Esophagus muscularis mucosa (tissue), 4 donors: ENCODE measurements around the gene AFAP1L1. TPM values are rescaled to one million over a fixed set of nuclear protein-coding genes. Genes with fewer than 3 reads are reported as not detected.

Source experiments
- DNase-seq: peaks from one replicate; pipeline ENCODE4 v3.0.0-alpha.2; 2017; ENCODE audit errors: extremely low spot score
- H3K27ac ChIP-seq, 4 donors: fragments of 200-600 bp; sonication (generic); replicated peaks in 1 of 4; 1 replicate in 3 of 4; 2 replicates in 1 of 4; pipeline ENCODE4 v1.5.1; 2016 to 2019; ENCODE audit warnings: mild to moderate bottlenecking in 1 of 4
- H3K27me3 ChIP-seq, 4 donors: fragments of 200-600 bp; sonication (generic); one replicate each; pipeline versions ENCODE4 v1.5.1 to v1.6.0; 2016 to 2019
- H3K36me3 ChIP-seq, 4 donors: fragments of 200-600 bp; sonication (generic); one replicate each; pipeline ENCODE4 v1.5.1; 2016 to 2019
- H3K4me1 ChIP-seq, 4 donors: fragments of 200-600 bp; sonication (generic); one replicate each; pipeline ENCODE4 v1.5.1; 2016 to 2019
- H3K4me3 ChIP-seq, 4 donors: fragments of 200-600 bp; sonication (generic); 1 replicate in 2 of 4; 2 replicates in 2 of 4; pipeline ENCODE4 v1.5.1; 2016 to 2019; ENCODE audit warnings: mild to moderate bottlenecking in 4 of 4, moderate library complexity in 1 of 4
- H3K9me3 ChIP-seq, 4 donors: fragments of 200-600 bp; sonication (generic); 1 replicate in 3 of 4; 2 replicates in 1 of 4; pipeline ENCODE4 v1.5.1; 2016 to 2019
- CTCF ChIP-seq, 3 experiments: fragments of 200-600 bp in 2 of 3; fragments of 450-650 bp in 1 of 3; sonication (generic) in 2 of 3; IDR thresholded peaks; one replicate each; pipeline ENCODE4 v1.5.1; 2017 to 2019; ENCODE audit warnings: antibody characterized with exemption in 3 of 3, mild to moderate bottlenecking in 2 of 3, moderate library complexity in 1 of 3
- EP300 ChIP-seq: sonication (generic); formaldehyde crosslinking; IDR thresholded peaks from one replicate; pipeline ENCODE4 v1.6.1; 2017; ENCODE audit warnings: antibody characterized with exemption
- POLR2A ChIP-seq: fragments of 450-650 bp; IDR thresholded peaks from one replicate; pipeline ENCODE4 v1.6.1; 2017; ENCODE audit warnings: antibody characterized with exemption, moderate library complexity, mild to moderate bottlenecking, low read depth
- POLR2AphosphoS5 ChIP-seq, 2 donors: sonication (generic); formaldehyde crosslinking; IDR thresholded peaks; one replicate each; pipeline ENCODE4 v1.6.1; 2017; ENCODE audit warnings: antibody characterized with exemption in 2 of 2
- WGBS: methylation state at CpG from one replicate; pipeline ENCODE4 v1.1.5; 2018; 5-methylcytosine and 5-hydroxymethylcytosine counted together
- intact Hi-C: fragments of 100-400 bp; cut with DNase I; formaldehyde crosslinking; loops from one replicate; pipeline ENCODE4 v1.15.1; 2023
- total RNA-seq, 4 donors: library from RNA; depleted of rRNA; stranded (reverse); fragments of >200 nt; gene quantifications; one replicate each; pipeline versions ENCODE4 v1.1.0 to v1.2.1, GENCODE V29; 2016

Gene AFAP1L1
- total RNA-seq, 4 donors from 2014 or later = 10.0 to 23.8 (median 16.6) TPM

GRCh38 chr5:149237662-149238061 is 34.0 kb upstream of the AFAP1L1 start:
- intact Hi-C loops = no loop called here
- TF ChIP-seq POLR2AphosphoS5 (IDR thresholded peaks at IDR 0.05) = no peak
- TF ChIP-seq EP300 = no peak
- TF ChIP-seq POLR2A = no peak
- no peak for TF ChIP-seq CTCF (IDR thresholded peaks at IDR 0.05)
- Histone ChIP-seq H3K27ac (no peak overlapping the region), H3K4me1 (no peaks in the 10 kb centered on the region), H3K9me3 (no peaks in the 10 kb centered on the region), H3K4me3 (no peak overlapping the region), H3K36me3 (peaks cover 36 to 95% (median 71%) of the 10 kb centered on the region in 4 donors), H3K27me3 (no peaks in the 10 kb centered on the region)
- WGBS = 60% methylated on average over 4 of the region's 4 CpGs
- no peak for DNase-seq

GRCh38 chr5:149238540-149238939 is 33.1 kb upstream of the AFAP1L1 start:
- Histone ChIP-seq H3K27me3 (no peaks in the 10 kb centered on the region), H3K36me3 (peaks cover 30 to 95% (median 71%) of the 10 kb centered on the region in 4 donors), H3K4me3 (no peak overlapping the region), H3K27ac (no peak overlapping the region), H3K4me1 (no peaks in the 10 kb centered on the region), H3K9me3 (no peaks in the 10 kb centered on the region)
- no peak for DNase-seq
- 66% methylated on average over 2 of the region's 2 CpGs for WGBS
- TF ChIP-seq CTCF (IDR thresholded peaks at IDR 0.05) (no peak), POLR2AphosphoS5 (IDR thresholded peaks at IDR 0.05) (no peak), EP300 (no peak), POLR2A (no peak)
- intact Hi-C loops = no loop called here

GRCh38 chr5:149239917-149240316 is 31.7 kb upstream of the AFAP1L1 start:
- Histone ChIP-seq H3K27ac (no peak overlapping the region), H3K36me3 (peaks cover 22 to 95% (median 70%) of the 10 kb centered on the region in 4 donors), H3K4me3 (no peak overlapping the region), H3K9me3 (no peaks in the 10 kb centered on the region), H3K4me1 (no peaks in the 10 kb centered on the region), H3K27me3 (no peaks in the 10 kb centered on the region)
- WGBS = 100% methylated on average over 2 of the region's 2 CpGs
- TF ChIP-seq CTCF (IDR thresholded peaks at IDR 0.05) (no peak), EP300 (no peak), POLR2AphosphoS5 (IDR thresholded peaks at IDR 0.05) (no peak), POLR2A (no peak)
- no peak for DNase-seq
- intact Hi-C loops = no loop called here

GRCh38 chr5:149240354-149240998 is 31.2 kb upstream of the AFAP1L1 start:
- WGBS = 78% methylated on average over 13 of the region's 13 CpGs
- no peaks in the 10 kb centered on the region for H3K9me3 ChIP-seq
- no peaks in the 10 kb centered on the region for H3K27me3 ChIP-seq
- no peaks in the 10 kb centered on the region for H3K4me1 ChIP-seq
- intact Hi-C loops = no loop called here
- DNase-seq = no peak
- H3K27ac ChIP-seq = no peak overlapping the region
- H3K4me3 ChIP-seq = no peak overlapping the region
- no peak for TF ChIP-seq CTCF (IDR thresholded peaks at IDR 0.05)
- no peak for TF ChIP-seq POLR2A
- TF ChIP-seq EP300 = no peak
- no peak for TF ChIP-seq POLR2AphosphoS5 (IDR thresholded peaks at IDR 0.05)
- peaks cover 18 to 97% (median 75%) of the 10 kb centered on the region in 4 donors for H3K36me3 ChIP-seq

GRCh38 chr5:149242339-149242738 is 29.3 kb upstream of the AFAP1L1 start:
- no peak for DNase-seq
- no peaks in the 10 kb centered on the region for H3K4me1 ChIP-seq
- peaks cover 16 to 100% (median 80%) of the 10 kb centered on the region in 4 donors for H3K36me3 ChIP-seq
- H3K9me3 ChIP-seq = no peaks in the 10 kb centered on the region
- 93% methylated on average over 3 of the region's 3 CpGs for WGBS
- no peaks in the 10 kb centered on the region for H3K27me3 ChIP-seq
- H3K4me3 ChIP-seq = no peak overlapping the region
- TF ChIP-seq EP300 = no peak
- TF ChIP-seq CTCF (IDR thresholded peaks at IDR 0.05) = no peak
- no peak for TF ChIP-seq POLR2AphosphoS5 (IDR thresholded peaks at IDR 0.05)
- TF ChIP-seq POLR2A = no peak
- intact Hi-C loops = no loop called here
- H3K27ac ChIP-seq = no peak overlapping the region
